NB4 (cell line): ENCODE measurements around the gene MPDZ.

Experiments used
- CTCF ChIP-seq: IDR thresholded peaks from one replicate; pipeline ENCODE4 v1.5.1; 2012; ENCODE audit warnings: low read depth, low read length
- POLR2A ChIP-seq: IDR thresholded peaks from 2 replicates; pipeline ENCODE4 v1.6.1; 2011; ENCODE audit warnings: mild to moderate bottlenecking; ENCODE audit not compliant: insufficient read length; ENCODE audit errors: extremely low read depth

- TF ChIP-seq POLR2A, result no peak
- TF ChIP-seq CTCF, result no peak
These were observed 208.6 kb downstream of the MPDZ start for GRCh38 chr9:13070612-13071595.
